Measurements from ENCODE around the gene KCNG2. TPM values are rescaled to one million over a fixed set of nuclear protein-coding genes. Genes with fewer than 3 reads are reported as not detected.

The KCNG2 gene
- total and polyA plus RNA-seq, 2 of the 4 experiments (the other 2 are of a cell fraction), result not detected

DNA sequence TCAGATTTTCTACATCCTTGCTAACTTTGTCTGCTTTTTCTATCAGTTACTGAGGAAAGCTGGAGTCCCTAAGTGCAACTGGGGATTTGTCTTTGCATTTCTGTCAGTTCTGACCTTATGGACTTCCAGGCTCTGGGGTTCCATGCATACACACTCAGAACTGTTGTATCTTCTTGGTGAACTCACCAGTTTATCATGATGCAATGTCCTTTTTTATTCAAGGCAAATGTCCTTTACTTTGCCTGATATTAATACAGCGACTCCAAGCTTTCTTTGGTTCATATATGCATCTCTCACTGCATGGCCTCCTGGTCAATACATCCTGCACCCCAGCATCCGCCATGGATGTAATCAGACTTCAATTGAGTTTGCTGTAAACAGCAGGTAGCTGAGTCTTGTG is 109.0 kb downstream of the KCNG2 start:
- Histone ChIP-seq H3K27ac (ENCODE audit: insufficient read depth, low read length) (no peak overlapping the region), H3K36me3 (ENCODE audit: control insufficient read depth, insufficient read depth, low read length) (peaks cover 36% of the 10 kb centered on the region), H3K18ac (ENCODE audit: low read depth, low read length) (no peak overlapping the region), H3K23ac (ENCODE audit: low read depth, low read length) (no peak overlapping the region), H3K27me3 (ENCODE audit: control insufficient read depth, insufficient read depth, low read length) (no peaks in the 10 kb centered on the region), H3K9me1 (ENCODE audit: insufficient read depth, low read length) (no peaks in the 10 kb centered on the region), H2BK120ac (ENCODE audit: low read depth, low read length) (no peak overlapping the region), H3K9me3 (ENCODE audit: control insufficient read depth, insufficient read depth, low read length) (no peaks in the 10 kb centered on the region; the same call in 1 of the 2 replicates), H3K56ac (ENCODE audit: extremely low read depth, insufficient read depth, low read length) (no peak overlapping the region), H3K79me1 (ENCODE audit: low read depth in 1 of 2, low read length in 2 of 2) (peaks cover 12% of the 10 kb centered on the region in 2 experiments), H2AK9ac (replicated peaks; ENCODE audit: low read depth, low read length, poor library complexity) (no peak overlapping the region), H3K14ac (replicated peaks; ENCODE audit: low read depth, low read length) (no peak overlapping the region), H4K5ac (ENCODE audit: low read depth, low read length) (no peak overlapping the region), H2AK5ac (ENCODE audit: low read depth, low read length) (no peak overlapping the region), H2BK20ac (ENCODE audit: low read depth, low read length) (no peak overlapping the region), H3K4me1 (ENCODE audit: control insufficient read depth, insufficient read depth, low read length) (peaks cover 4% of the 10 kb centered on the region), H3K4me2 (ENCODE audit: low read depth, low read length) (no peak overlapping the region), H4K8ac (ENCODE audit: low read depth in 2 of 2, low read length in 2 of 2) (no peak overlapping the region), H3K4ac (ENCODE audit: low read depth, low read length) (no peak overlapping the region), H4K91ac (ENCODE audit: insufficient read depth, low read depth, low read length) (no peak overlapping the region), H4K20me1 (ENCODE audit: insufficient read depth, low read length) (peaks cover 3% of the 10 kb centered on the region), H2BK5ac (ENCODE audit: low read depth, low read length, poor library complexity, severe bottlenecking) (no peak overlapping the region), H3K4me3 (ENCODE audit: insufficient read depth, low read depth, low read length) (no peak overlapping the region), H3K9ac (ENCODE audit: low read depth, low read length) (no peak overlapping the region), H2AFZ (replicated peaks; ENCODE audit: low read length, poor library complexity) (no peak overlapping the region), H2BK15ac (ENCODE audit: low read depth, low read length) (no peak overlapping the region)
- ATAC-seq (ENCODE audit: low read depth) (no peak), DNase-seq (no peak)
- TF ChIP-seq RAD21 (IDR thresholded peaks at IDR 0.05; ENCODE audit: low read length) (no peak), SMC3 (IDR thresholded peaks at IDR 0.05; ENCODE audit: low read depth, low read length) (no peak), FOS (IDR thresholded peaks at IDR 0.05; ENCODE audit: low read depth, low read length) (no peak), CHD1 (IDR thresholded peaks at IDR 0.05; ENCODE audit: low read depth, low read length) (no peak), BHLHE40 (IDR thresholded peaks at IDR 0.05; ENCODE audit: low read depth, low read length) (no peak), MXI1 (IDR thresholded peaks at IDR 0.05; ENCODE audit: borderline replicate concordance, low read depth, low read length) (no peak), MAZ (IDR thresholded peaks at IDR 0.05; ENCODE audit: borderline replicate concordance, low read depth, low read length) (no peak), NFE2L2 (IDR thresholded peaks at IDR 0.05; ENCODE audit: low read depth, low read length) (no peak)
- TF ChIP-seq, protein P1, sequence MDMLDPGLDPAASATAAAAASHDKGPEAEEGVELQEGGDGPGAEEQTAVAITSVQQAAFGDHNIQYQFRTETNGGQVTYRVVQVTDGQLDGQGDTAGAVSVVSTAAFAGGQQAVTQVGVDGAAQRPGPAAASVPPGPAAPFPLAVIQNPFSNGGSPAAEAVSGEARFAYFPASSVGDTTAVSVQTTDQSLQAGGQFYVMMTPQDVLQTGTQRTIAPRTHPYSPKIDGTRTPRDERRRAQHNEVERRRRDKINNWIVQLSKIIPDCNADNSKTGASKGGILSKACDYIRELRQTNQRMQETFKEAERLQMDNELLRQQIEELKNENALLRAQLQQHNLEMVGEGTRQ (IDR thresholded peaks at IDR 0.05; ENCODE audit: low read depth, low read length), result no peak
- TF ChIP-seq, protein P2, sequence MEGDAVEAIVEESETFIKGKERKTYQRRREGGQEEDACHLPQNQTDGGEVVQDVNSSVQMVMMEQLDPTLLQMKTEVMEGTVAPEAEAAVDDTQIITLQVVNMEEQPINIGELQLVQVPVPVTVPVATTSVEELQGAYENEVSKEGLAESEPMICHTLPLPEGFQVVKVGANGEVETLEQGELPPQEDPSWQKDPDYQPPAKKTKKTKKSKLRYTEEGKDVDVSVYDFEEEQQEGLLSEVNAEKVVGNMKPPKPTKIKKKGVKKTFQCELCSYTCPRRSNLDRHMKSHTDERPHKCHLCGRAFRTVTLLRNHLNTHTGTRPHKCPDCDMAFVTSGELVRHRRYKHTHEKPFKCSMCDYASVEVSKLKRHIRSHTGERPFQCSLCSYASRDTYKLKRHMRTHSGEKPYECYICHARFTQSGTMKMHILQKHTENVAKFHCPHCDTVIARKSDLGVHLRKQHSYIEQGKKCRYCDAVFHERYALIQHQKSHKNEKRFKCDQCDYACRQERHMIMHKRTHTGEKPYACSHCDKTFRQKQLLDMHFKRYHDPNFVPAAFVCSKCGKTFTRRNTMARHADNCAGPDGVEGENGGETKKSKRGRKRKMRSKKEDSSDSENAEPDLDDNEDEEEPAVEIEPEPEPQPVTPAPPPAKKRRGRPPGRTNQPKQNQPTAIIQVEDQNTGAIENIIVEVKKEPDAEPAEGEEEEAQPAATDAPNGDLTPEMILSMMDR (conservative IDR thresholded peaks at IDR 0.05; ENCODE audit: low read depth, low read length), result no peak
- TF ChIP-seq, protein P3, sequence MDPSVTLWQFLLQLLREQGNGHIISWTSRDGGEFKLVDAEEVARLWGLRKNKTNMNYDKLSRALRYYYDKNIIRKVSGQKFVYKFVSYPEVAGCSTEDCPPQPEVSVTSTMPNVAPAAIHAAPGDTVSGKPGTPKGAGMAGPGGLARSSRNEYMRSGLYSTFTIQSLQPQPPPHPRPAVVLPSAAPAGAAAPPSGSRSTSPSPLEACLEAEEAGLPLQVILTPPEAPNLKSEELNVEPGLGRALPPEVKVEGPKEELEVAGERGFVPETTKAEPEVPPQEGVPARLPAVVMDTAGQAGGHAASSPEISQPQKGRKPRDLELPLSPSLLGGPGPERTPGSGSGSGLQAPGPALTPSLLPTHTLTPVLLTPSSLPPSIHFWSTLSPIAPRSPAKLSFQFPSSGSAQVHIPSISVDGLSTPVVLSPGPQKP (IDR thresholded peaks at IDR 0.05; ENCODE audit: borderline replicate concordance, low read depth, low read length), result no peak
- WGBS, 2 experiments (ENCODE audit: extremely low coverage in 2 of 2, insufficient read length in 1 of 2), result no CpG with 5 or more reads among the region's 2 CpGs
- dilution Hi-C loops (cut with HindIII; ENCODE audit: low sequenced_read_pairs, unreplicated experiment) (no loop called here), in situ Hi-C loops (cut with MboI; ENCODE audit: low sequenced_read_pairs) (no loop called here), intact Hi-C loops (cut with micrococcal nuclease) (no loop called here)
- no TSS peak for BruUV-seq (replicated peaks)
- ChIA-PET CTCF (no interaction called here), POLR2A (ENCODE audit: unreplicated experiment) (no interaction called here)

All from IMR-90 (cell line).